Activated CD8-positive, alpha-beta T cell treated with anti-CD3 and anti-CD28 coated beads, Interleukin-2, amount 10 ng/mL, durations not matched to agents 7 days and 5 days (primary cell): ENCODE data around the gene CUEDC1. TPM values are rescaled to one million over a fixed set of nuclear protein-coding genes. Genes with fewer than 3 reads are reported as not detected.

ENCODE experiments used
- ATAC-seq: fragments of 150-1000 bp; cut with Tn5 transposase; one replicate; pipeline ENCODE4 v1.10.0; 2021; ENCODE audit warnings: moderate library complexity
- CTCF ChIA-PET: fragments of 350-600 bp; sonication (Branson Sonifier 250); formaldehyde crosslinking; loops from one replicate; lab custom pipeline; 2021; ENCODE audit warnings: antibody characterized with exemption; lab: Charles Lee
- POLR2A ChIA-PET: fragments of 350-600 bp; sonication (Branson Sonifier 250); formaldehyde crosslinking; loops from one replicate; lab custom pipeline; 2021; ENCODE audit warnings: antibody characterized with exemption; lab: Charles Lee
- DNase-seq: peaks from one replicate; pipeline ENCODE4 v3.0.0-alpha.2; 2020
- H3K27ac Mint-ChIP-seq: one replicate; pipeline ENCODE4 v1.8.0; 2021; ENCODE audit warnings: mild to moderate bottlenecking, mixed read lengths
- H3K27me3 Mint-ChIP-seq: one replicate; pipeline ENCODE4 v1.8.0; 2021; ENCODE audit warnings: low read depth, mixed read lengths
- H3K36me3 Mint-ChIP-seq: one replicate; pipeline ENCODE4 v1.8.0; 2021; ENCODE audit warnings: low read depth, mixed read lengths
- H3K4me1 Mint-ChIP-seq: one replicate; pipeline ENCODE4 v1.8.0; 2021; ENCODE audit warnings: low read depth, mixed read lengths
- H3K4me3 Mint-ChIP-seq: one replicate; pipeline ENCODE4 v1.8.0; 2021; ENCODE audit warnings: mild to moderate bottlenecking, mixed read lengths
- H3K9me3 Mint-ChIP-seq: one replicate; pipeline ENCODE4 v1.8.0; 2022; ENCODE audit warnings: mixed read lengths; ENCODE audit not compliant: insufficient read depth
- total RNA-seq, 2 experiments: library from RNA; stranded (reverse); gene quantifications; one replicate each; pipeline ENCODE4 v1.2.3, GENCODE V29; 2021

CUEDC1 gene
- total RNA-seq, 2 experiments from 2014 or later: 0.18 TPM; not detected in 1

GRCh38 chr17:57868910-57869616 lies 86.1 kb downstream of the CUEDC1 start:
- DNase-seq: no peak
- Mint-ChIP-seq H3K9me3 (no peaks in the 10 kb centered on the region), H3K4me3 (no peak overlapping the region), H3K27me3 (peaks cover 26% of the 10 kb centered on the region), H3K36me3 (no peaks in the 10 kb centered on the region), H3K4me1 (peaks cover 35% of the 10 kb centered on the region), H3K27ac (peak overlapping the region; percentile 43)
- POLR2A ChIA-PET: interaction anchor here (1.1 to 2.1 kb wide), 4 partner anchors 9 to 30 kb away, joined by 3 to 7 read pairs (median 4); partner anchors contain the start of gene MRPS23
- ATAC-seq: no peak
- CTCF ChIA-PET: interaction anchor here (0.7 to 5.2 kb wide), 4 partner anchors 10 to 130 kb away, joined by 3 to 40 read pairs (median 8); no protein-coding TSS in a partner anchor

GRCh38 chr17:57868007-57868909 lies 87.0 kb downstream of the CUEDC1 start:
- no peaks in the 10 kb centered on the region for H3K36me3 Mint-ChIP-seq
- H3K27ac Mint-ChIP-seq: peak overlapping the region; percentile 85
- H3K4me3 Mint-ChIP-seq: no peak overlapping the region
- H3K4me1 Mint-ChIP-seq: peaks cover 27% of the 10 kb centered on the region
- H3K27me3 Mint-ChIP-seq: peaks cover 24% of the 10 kb centered on the region
- POLR2A ChIA-PET: interaction anchor here (0.9 to 2.1 kb wide), 2 partner anchors 18 to 120 kb away, joined by 3 to 7 read pairs; partner anchors contain the start of gene MRPS23
- CTCF ChIA-PET: interaction anchor here (0.7 to 5.2 kb wide), 10 partner anchors 9 to 244 kb away, joined by 3 to 40 read pairs (median 3); no protein-coding TSS in a partner anchor
- no peaks in the 10 kb centered on the region for H3K9me3 Mint-ChIP-seq
- ATAC-seq (peak; percentile 88), DNase-seq (peak; percentile 72)

- Mint-ChIP-seq H3K27me3 (peaks cover 30% of the 10 kb centered on the region), H3K27ac (peak overlapping the region; percentile 85), H3K4me1 (peaks cover 20% of the 10 kb centered on the region), H3K4me3 (no peak overlapping the region), H3K9me3 (no peaks in the 10 kb centered on the region), H3K36me3 (no peaks in the 10 kb centered on the region)
- ATAC-seq (no peak), DNase-seq (no peak)
- CTCF ChIA-PET: interaction anchor here (0.9 to 5.2 kb wide), 10 partner anchors 8 to 245 kb away, joined by 3 to 40 read pairs (median 4); no protein-coding TSS in a partner anchor
- POLR2A ChIA-PET: interaction anchor here (0.6 to 1.0 kb wide), 3 partner anchors 17 to 123 kb away, joined by 3 read pairs; partner anchors contain the start of gene MRPS23
Measured at GRCh38 chr17:57867126-57867525, 88.1 kb downstream of the CUEDC1 start.

- ChIA-PET CTCF (interaction anchor here (0.8 to 5.2 kb wide), 4 partner anchors 8 to 130 kb away, joined by 3 to 40 read pairs (median 4); no protein-coding TSS in a partner anchor), POLR2A (interaction anchor here (1.0 to 1.1 kb wide), 2 partner anchors 17 to 141 kb away, joined by 3 read pairs; partner anchors contain the start of genes MRPS23 and SRSF1)
- DNase-seq: no peak
- no peaks in the 10 kb centered on the region for H3K36me3 Mint-ChIP-seq
- no peaks in the 10 kb centered on the region for H3K9me3 Mint-ChIP-seq
- H3K27ac Mint-ChIP-seq: no peak overlapping the region
- peaks cover 20% of the 10 kb centered on the region for H3K4me1 Mint-ChIP-seq
- no peak for ATAC-seq
- peaks cover 29% of the 10 kb centered on the region for H3K27me3 Mint-ChIP-seq
- H3K4me3 Mint-ChIP-seq: no peak overlapping the region
Measured at GRCh38 chr17:57866723-57867122, 88.5 kb downstream of the CUEDC1 start.

GRCh38 chr17:57866319-57866718 lies 88.9 kb downstream of the CUEDC1 start:
- DNase-seq (no peak), ATAC-seq (no peak)
- CTCF ChIA-PET: interaction anchor here (0.8 to 5.2 kb wide), 3 partner anchors 7 to 127 kb away, joined by 3 to 40 read pairs (median 4); no protein-coding TSS in a partner anchor
- Mint-ChIP-seq H3K4me3 (no peak overlapping the region), H3K9me3 (no peaks in the 10 kb centered on the region), H3K27ac (no peak overlapping the region), H3K4me1 (peaks cover 22% of the 10 kb centered on the region), H3K27me3 (peaks cover 31% of the 10 kb centered on the region), H3K36me3 (no peaks in the 10 kb centered on the region)
- POLR2A ChIA-PET: interaction anchor here (1.0 to 1.1 kb wide), 2 partner anchors 16 to 141 kb away, joined by 3 read pairs; partner anchors contain the start of genes MRPS23 and SRSF1

- POLR2A ChIA-PET: interaction anchor here (0.8 kb wide), 2 partner anchors 10 to 13 kb away, joined by 3 to 4 read pairs; no protein-coding TSS in a partner anchor
- Mint-ChIP-seq H3K27ac (no peak overlapping the region), H3K9me3 (no peaks in the 10 kb centered on the region)
Measured at GRCh38 chr17:57864273-57864672, 90.9 kb downstream of the CUEDC1 start.

GRCh38 chr17:57862694-57863667 lies 92.2 kb downstream of the CUEDC1 start:
- Mint-ChIP-seq H3K4me3 (no peak overlapping the region), H3K27ac (no peak overlapping the region), H3K4me1 (peaks cover 21% of the 10 kb centered on the region), H3K9me3 (no peaks in the 10 kb centered on the region), H3K36me3 (no peaks in the 10 kb centered on the region), H3K27me3 (peaks cover 43% of the 10 kb centered on the region)
- CTCF ChIA-PET: interaction anchor here (7.9 kb wide), 1 partner anchor 138 kb away, joined by 138 read pairs; no protein-coding TSS in a partner anchor
- ATAC-seq (no peak), DNase-seq (no peak)
- POLR2A ChIA-PET: no interaction called here

More at GRCh38 chr17:57864273-57864672, 90.9 kb downstream of the CUEDC1 start:
- CTCF ChIA-PET: interaction anchor here (0.7 kb wide), 1 partner anchor 118 kb away, joined by 3 read pairs; no protein-coding TSS in a partner anchor
- Mint-ChIP-seq H3K4me1 (peaks cover 31% of the 10 kb centered on the region), H3K36me3 (no peaks in the 10 kb centered on the region), H3K4me3 (no peak overlapping the region), H3K27me3 (peaks cover 38% of the 10 kb centered on the region)
- DNase-seq (no peak), ATAC-seq (no peak)

- Mint-ChIP-seq H3K9me3 (no peaks in the 10 kb centered on the region), H3K36me3 (no peaks in the 10 kb centered on the region), H3K27me3 (peaks cover 43% of the 10 kb centered on the region), H3K27ac (no peak overlapping the region), H3K4me3 (no peak overlapping the region), H3K4me1 (peaks cover 12% of the 10 kb centered on the region)
- DNase-seq (no peak), ATAC-seq (no peak)
- POLR2A ChIA-PET: no interaction called here
- CTCF ChIA-PET: interaction anchor here (2.0 to 7.9 kb wide), 2 partner anchors 29 to 139 kb away, joined by 7 to 138 read pairs; no protein-coding TSS in a partner anchor
Measured at GRCh38 chr17:57861790-57862693, 93.2 kb downstream of the CUEDC1 start.

GRCh38 chr17:57861000-57861789 lies 94.0 kb downstream of the CUEDC1 start:
- DNase-seq: peak; percentile 55
- H3K4me3 Mint-ChIP-seq: peak overlapping the region; percentile 56
- ATAC-seq: peak; percentile 80
- peaks cover 43% of the 10 kb centered on the region for H3K27me3 Mint-ChIP-seq
- peak overlapping the region; percentile 15 for H3K27ac Mint-ChIP-seq
- H3K4me1 Mint-ChIP-seq: peaks cover 11% of the 10 kb centered on the region
- ChIA-PET CTCF (interaction anchor here (0.9 to 7.9 kb wide), 18 partner anchors 8 to 252 kb away, joined by 3 to 138 read pairs (median 4); partner anchors contain the start of genes MRPS23 and SRSF1), POLR2A (interaction anchor here (1.1 to 4.1 kb wide), 4 partner anchors 11 to 146 kb away, joined by 3 to 23 read pairs (median 5); partner anchors contain the start of genes MRPS23 and SRSF1)
- H3K36me3 Mint-ChIP-seq: no peaks in the 10 kb centered on the region
- H3K9me3 Mint-ChIP-seq: no peaks in the 10 kb centered on the region
